GM12873 (cell line): Measurements from ENCODE around the gene OGN.

Experiments
- TF ChIP-seq, protein P1 (sequence below): IDR thresholded peaks from 2 replicates; pipeline ENCODE4 v1.5.1; 2012; ENCODE audit warnings: low read depth, mild to moderate bottlenecking, moderate library complexity, low read length, control low read depth; ENCODE audit not compliant: insufficient read depth; ENCODE audit errors: missing control alignments

The OGN gene

DNA sequence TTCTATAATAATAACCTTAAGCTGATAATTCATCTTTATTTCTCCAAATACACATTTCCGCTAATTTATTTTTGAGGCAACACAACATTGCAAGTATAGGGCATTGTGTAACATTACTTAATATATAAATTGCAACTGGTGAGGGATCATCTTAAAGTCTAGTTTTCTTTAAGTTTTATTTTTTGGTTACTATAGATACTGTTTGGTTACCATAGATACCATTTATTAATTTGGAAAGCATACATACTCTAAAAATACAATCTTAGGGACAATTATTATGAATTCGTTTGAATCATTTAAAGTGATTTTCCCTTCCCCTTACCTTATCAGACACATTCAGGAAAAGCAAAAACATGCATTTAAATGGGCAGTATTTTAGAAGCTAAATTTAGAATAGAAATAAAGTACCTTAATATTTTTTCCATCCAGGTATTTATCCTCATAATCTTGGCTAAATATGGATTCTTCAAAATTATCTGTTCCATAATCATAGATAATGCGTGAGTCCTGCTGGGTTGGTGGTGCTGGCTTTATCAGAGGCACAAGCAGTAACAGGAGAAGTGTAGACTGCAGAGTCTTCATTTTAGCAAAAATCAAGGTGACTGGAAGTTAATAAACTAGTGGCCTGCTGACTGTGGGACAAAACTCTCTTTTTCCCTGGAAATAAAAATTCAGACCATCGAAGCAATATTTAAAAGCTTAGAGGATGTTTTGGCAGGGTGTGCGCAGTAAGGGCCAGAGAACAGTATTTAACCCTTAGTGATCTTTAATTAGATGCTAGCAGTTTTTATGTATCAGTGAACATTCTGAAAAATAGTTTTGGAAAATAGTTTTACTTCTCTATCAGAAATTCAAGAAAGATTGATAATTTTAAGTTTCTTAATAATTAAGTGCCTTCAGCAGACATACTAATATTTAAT, 1.3 kb downstream of the OGN start:
- TF ChIP-seq, protein P1, sequence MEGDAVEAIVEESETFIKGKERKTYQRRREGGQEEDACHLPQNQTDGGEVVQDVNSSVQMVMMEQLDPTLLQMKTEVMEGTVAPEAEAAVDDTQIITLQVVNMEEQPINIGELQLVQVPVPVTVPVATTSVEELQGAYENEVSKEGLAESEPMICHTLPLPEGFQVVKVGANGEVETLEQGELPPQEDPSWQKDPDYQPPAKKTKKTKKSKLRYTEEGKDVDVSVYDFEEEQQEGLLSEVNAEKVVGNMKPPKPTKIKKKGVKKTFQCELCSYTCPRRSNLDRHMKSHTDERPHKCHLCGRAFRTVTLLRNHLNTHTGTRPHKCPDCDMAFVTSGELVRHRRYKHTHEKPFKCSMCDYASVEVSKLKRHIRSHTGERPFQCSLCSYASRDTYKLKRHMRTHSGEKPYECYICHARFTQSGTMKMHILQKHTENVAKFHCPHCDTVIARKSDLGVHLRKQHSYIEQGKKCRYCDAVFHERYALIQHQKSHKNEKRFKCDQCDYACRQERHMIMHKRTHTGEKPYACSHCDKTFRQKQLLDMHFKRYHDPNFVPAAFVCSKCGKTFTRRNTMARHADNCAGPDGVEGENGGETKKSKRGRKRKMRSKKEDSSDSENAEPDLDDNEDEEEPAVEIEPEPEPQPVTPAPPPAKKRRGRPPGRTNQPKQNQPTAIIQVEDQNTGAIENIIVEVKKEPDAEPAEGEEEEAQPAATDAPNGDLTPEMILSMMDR: no peak

DNA sequence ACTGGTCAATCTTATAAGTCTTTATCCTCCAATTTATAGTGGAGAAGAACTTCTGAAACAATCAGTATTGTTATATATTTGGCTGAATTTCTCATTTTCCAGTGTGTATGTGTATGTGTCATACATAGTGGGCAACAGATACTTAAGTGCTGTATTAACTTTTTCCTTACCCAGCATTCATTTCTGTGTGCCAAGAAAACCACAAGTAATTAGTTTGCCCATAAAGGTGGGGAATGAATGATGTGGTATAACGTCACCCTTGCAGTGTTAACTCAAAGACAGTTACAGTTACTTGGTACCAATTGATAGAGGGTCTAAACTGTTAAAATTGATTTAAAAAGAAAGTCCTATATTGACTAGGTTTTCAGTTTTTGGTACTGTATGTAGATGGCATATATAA, 2.0 kb downstream of the OGN start:
- TF ChIP-seq, protein P1: no peak

DNA sequence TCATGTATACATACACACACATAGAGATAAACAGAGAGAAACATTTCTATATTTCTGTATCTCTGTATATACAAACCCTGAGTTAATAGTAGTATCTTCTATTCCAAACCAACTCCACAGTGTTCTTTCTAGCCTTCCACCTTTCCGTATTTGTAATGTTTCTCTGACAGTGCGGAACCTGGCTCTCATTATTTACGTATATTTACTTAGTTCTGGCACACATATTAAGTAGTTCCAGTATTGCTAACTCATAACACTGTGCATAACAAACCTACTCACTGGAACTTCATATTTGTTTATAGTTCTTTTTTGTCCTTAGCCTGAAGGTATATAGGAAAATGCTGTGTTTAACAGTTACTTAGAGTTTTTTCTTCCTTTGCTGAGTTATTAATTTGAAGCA, 6.5 kb downstream of the OGN start:
- TF ChIP-seq, protein P1: no peak

DNA sequence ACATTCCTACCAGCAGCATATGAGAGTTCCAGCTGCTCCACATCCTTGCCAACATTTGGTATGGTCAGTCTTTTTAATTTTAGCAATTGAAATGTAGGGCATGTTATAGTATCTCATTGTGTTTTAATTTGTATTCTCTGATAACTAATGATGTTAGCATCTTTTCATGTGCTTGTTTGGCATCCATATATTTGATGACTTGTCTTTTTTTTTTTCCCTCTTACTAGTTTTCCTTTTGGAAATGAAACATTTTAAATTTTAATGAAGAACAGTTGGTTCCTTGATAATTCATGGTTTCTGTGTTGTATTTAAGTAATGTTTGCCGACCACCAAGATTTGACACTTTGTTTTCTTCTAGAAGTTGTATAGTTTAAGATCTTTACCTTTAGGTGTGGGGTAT, 8.8 kb downstream of the OGN start:
- TF ChIP-seq, protein P1: no peak

DNA sequence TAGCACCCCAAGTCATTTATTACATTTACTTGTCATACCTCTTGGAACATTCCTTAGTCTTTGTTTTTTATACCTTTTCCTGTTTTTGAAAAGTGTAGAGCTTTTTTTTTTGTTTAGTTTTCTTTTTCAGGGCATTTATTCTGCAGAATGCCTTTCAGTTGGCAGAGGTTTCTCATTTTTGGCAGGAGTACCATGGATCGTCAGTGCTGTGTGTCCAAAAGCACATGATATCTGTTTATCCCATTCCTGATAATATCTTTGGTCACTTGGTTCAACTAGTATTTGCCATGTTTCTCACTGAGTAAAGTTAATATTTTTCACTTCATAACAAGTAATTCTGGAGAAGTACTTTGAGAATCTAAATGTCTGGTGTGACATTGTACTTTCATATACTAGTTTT, 10.7 kb downstream of the OGN start:
- TF ChIP-seq, protein P1: no peak

DNA sequence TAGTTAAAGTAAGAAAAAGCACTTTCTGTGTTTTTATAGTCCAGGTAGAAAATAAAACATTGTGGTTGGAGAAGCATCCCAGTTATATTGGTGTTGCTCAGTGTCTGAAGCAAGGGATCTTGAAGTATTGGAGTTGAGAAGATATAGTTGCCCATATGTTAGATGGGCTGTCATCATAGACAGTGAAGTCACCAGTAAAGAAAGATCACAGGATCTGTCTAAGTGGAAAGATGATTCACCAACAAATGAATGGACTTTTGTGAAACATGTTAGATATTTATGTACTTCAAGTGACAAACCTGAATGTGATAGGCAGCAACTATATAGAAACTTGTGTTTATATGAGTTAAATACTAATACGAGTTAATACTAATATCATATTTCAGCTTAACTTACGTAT, 11.7 kb downstream of the OGN start:
- TF ChIP-seq, protein P1: no peak

DNA sequence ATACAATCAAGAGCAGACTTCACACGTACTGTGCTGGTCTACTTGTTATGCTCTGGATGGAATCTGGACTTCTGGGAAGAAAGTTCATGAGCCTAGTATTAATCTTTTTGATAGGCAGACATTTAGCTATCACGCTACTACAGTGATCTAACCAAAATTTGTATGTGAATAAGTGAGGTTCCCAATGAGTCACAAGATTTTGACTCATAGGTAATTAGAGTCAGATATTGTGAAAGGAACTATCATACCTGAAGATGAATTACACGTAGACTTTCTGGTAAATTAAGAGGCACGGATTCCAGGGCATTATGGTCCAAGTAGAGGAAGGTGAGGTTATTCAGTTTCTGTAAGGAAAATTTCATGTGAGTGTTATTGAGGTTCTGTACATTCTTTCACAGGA, 18.4 kb downstream of the OGN start:
- TF ChIP-seq, protein P1: no peak
